HG03280 (cell line): ENCODE data around the gene CABLES1.
A peak's percentile ranks its signal among the peaks of the same experiment; 100 is the strongest.

Source experiments
- ATAC-seq: cut with Tn5 transposase; IDR thresholded peaks from one replicate; pipeline ENCODE4 v1.9.1; 2021; ENCODE audit warnings: mild to moderate bottlenecking, moderate library complexity; ENCODE audit not compliant: unreplicated experiment

Gene CABLES1

DNA sequence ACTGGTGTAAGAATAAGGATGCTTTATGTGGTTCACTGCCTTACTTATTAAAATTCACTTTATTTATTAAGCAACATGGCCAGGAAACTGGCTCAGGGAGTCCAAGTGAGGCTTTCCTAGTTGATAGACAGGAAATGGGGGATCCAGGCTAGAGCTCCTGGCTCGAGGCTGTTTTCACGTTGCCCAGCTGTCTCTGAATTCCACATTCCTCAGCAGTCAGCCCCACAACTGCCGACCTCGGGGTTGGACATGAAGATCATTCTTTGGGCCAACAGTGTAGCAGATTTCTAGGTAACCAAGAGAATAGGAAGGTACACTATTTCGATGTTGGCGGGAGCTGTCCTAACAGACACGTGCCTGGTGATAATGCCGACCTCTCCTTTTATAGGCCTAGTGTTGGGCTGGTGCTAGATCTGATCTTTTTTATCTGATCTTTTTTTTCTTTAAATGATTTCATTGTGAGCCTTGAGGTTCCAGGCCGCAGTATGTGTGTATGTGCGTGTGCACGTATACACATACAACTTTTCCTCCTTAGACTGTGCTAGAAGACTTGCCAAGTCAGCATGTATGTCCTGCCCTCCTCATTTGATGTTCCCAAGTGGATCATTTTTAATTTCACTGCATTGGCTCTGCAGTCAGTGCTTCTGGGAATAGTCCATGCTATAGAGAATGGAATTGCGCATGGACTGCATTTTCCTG is 103.5 kb downstream of the CABLES1 start:
- ATAC-seq = no peak

DNA sequence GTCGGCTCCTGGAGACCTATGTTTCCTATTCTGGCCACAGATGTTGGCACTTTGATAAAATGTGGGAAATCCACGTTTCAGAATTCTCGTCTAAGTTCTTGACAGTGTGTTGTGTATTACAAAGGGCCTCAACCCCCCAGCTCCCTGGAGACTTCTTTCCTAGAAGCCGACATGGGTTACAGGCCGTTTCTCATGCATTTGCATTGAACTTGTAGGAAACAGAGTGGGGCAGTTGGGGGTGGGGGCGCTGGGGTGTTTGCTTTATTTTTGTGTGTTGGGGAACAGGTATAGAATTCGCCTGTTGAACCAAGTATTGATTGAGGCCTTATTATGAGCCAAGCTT is 104.0 kb downstream of the CABLES1 start:
- no peak for ATAC-seq

DNA sequence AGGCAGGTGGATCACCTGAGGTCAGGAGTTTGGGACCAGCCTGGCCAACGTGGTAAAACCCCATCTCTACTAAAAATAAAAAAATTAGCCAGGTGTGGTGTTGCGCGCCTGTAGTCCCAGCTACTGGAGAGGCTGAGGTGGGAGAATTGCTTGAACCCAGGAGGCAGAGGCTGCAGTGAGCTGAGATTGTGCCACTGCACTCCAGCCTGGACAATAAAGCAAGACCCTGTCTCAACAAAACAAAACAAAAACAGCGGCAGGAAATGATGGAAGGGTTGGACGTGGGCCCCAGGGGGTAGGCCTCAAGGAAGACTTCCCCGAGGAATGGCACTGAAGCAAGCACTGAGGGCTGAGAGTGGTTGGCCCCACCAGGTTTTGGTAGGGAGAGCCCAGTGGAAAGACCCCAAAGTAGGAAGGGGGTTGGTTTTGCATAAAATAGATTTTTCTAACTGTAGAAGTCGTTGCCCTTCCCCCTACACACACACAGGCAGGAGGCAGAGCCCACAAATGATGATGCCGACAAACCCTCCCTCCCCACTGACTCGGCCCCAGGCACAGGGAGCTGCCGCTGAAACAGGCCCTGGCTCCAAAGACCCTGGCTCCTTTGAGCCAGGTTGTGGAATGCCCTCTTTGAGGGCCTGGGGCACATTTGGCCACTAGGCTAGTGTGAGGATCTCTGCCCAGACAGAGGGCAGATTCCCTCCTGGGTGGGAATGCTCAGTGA is 104.8 kb downstream of the CABLES1 start:
- ATAC-seq = no peak

DNA sequence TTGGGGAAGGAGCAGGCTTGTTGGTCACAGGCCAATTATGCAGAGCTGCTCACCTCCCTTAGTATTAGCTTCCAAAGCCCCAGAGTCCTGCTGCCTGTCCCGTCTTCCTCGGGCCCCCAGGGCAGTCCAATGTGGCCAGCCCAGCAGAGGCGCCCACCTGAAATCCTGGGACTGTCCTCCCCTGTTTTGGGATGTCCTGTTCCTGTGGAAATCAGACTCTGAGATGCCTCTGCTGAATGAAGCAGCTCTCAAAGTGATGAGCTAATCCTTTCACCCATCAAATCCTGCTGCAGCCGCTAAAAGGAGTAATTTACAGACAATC is 105.3 kb downstream of the CABLES1 start:
- ATAC-seq = no peak

DNA sequence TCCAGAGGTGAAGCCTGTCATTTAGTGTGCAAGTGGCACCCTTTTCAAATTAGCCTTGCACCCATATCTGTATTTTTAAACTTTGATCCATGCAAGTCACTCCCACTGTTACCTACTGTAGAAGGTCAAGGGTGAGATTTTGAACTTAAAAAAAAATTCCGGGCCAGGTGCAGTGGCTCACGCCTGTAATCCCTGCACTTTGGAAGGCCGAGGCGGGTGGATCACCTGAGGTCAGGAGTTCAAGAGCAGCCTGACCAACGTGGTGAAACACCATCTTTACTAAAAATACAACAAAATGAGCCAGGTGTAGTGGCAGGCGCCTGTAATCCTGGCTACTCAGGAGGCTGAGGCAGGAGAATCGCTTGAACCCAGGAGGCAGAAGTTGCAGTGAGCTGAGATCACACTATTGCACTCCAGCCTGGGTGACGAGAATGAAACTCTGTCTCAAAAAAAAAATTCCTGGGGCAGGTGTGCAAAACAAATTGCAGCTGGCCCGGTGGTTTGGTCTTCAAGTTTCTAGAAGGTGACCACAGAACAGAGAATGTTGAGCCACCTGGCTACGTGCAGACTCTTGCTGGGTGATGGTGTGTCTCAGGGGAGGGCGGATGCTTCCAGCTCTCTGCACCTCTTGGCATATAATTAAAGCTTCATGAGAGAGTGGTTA is 106.7 kb downstream of the CABLES1 start:
- peak; percentile 94 for ATAC-seq

DNA sequence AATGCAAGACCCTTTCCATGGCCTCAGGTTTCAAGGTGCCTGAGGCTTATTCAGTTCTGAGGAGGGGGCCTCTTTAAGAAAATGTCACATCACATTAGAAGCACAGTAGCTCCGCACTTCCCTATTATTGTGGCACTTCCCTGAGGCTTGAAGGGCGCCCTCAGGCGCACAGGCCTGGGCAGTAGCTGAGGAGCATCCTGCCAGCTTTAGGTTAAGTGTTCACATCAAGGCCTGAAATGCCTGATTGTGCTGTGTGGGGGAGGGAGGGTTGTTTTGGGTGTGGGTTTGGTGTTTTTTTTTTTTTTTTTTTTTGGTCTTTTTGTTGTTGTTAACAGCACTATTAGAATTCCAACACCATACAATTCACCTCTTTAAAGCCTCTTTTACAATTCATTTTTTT is 107.9 kb downstream of the CABLES1 start:
- ATAC-seq = no peak

DNA sequence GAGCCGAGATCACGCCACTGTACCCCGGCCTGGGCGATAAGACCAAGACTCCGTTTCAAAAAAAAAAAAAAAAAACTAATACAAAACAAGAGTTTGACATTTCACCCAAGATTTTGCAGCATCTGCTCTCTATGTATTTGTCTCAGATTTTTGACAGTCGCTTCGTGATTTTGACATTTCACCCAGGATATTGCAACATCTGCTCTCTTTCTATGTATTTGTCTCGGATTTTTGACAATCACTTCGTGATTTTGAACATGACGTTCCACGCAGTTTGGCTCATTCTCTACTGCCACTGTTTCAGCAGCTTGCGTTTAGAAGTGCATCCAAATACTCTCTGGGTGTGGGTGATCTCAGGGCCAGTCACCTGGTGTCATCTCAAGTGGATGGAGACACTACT is 108.5 kb downstream of the CABLES1 start:
- ATAC-seq = no peak

DNA sequence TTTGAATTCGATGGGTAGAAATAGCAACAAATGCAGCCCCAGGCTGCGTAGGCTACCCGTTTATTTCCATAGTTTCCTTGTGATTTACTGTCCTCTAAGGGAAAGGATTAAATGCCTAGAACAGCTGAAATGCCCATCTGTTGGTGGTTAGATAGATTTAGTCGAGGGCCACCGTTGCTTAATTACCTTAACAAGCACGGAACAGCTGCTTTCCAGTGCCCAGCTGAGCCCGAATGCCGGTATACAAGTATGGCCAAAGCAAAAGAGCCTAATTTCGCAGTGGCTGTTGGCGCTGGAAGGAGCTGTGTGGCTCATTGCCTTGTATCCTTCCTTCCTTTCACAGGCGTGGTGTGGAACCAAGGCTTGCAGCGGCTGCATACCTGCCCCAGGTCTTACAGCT is 109.1 kb downstream of the CABLES1 start:
- ATAC-seq = no peak

DNA sequence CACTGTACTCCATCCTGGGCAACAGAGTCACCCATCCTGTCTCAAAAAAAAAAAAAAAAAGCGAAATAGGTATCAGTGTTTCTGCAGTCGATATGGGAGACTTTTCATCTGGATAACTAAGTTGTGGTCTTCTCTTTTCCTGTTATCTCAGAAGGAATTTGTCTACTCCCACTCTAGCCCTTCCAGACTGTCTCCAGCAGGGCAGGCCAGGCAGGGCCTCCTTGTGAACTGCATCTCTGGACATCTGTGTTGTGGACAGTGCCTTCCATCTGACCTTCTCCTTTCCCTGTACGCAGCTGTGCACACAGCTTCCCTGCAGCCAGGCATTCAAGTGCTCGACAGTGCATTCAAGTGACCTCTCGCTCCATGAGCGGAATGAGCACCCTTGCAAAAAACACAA is 110.2 kb downstream of the CABLES1 start:
- no peak for ATAC-seq

DNA sequence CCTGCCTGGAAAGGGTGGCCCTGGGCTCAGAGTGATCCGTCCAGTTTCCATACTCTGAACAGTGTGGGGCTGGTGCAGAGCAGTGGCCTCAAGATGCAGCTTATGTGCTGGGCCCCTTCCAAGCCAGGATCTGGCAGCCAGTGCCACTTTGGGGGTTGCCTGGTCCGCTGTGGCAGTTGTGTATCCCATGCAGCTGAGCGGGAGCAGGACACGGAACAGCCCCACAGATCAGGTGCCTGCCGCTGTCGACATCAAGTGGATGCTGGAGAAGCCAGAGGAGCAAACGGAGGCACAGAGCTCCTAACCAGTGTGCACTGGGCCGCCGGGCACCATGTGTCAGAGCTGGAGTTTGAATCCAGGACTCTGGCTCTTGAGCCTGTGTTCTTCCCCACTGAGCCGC is 112.0 kb downstream of the CABLES1 start:
- no peak for ATAC-seq

DNA sequence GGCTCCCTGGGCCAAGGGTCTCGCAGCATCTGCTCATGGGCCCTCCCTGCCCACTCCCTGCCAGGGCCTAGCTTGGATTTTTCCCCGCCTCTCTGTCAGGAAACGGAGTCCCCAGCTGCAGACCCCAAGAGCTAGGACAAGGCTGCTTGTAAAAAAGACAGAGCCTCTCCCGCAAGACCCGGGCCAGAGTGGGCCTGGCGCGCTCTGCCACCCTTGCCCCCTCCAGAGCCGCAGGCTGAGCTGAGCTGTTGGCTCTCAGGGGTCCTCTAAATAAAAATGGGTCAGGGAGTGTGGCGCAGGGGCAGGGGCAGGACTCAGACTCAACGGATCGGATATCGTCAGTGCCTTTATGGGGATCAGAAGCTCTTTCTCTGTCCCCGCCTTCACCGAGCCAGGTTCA is 112.6 kb downstream of the CABLES1 start:
- no peak for ATAC-seq

DNA sequence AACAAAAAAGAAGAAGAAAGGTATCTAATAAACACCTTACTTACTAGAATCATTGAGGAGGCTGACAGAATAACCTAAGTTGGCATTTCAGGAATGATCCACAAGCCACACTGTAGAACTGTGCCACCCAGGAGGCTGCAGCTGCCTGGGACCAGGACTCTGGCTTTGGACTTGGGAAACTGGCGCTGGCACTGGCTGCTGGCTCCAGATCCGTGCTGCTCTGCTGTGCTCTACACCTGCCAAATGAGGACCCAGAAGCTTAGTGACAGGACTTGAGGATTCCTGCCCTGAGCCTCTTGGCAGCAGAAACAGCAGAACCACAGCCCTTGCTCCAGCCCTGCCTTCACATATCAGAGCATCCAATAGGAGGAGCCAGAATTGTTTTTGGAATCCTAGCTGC is 113.5 kb downstream of the CABLES1 start:
- ATAC-seq = no peak

DNA sequence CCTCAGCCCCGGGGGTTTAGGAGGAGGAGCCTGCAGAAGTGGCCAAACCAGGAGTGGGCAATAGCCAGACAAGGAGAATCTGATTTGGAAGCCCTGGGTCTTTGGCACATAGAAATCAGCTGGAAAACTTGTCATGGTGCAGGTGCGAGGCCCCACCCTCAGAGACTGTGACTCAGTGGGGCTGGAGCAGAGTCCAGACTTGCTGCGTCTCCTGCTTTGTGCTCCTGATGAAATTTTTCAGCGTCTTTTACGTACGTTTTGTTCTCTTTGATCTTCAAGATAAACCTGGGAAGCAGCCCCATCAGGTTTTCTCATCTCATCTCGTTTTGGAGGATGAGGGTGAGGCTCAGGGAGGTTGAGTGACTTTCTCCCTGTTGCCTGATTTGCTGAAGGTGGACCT is 114.1 kb downstream of the CABLES1 start:
- no peak for ATAC-seq

DNA sequence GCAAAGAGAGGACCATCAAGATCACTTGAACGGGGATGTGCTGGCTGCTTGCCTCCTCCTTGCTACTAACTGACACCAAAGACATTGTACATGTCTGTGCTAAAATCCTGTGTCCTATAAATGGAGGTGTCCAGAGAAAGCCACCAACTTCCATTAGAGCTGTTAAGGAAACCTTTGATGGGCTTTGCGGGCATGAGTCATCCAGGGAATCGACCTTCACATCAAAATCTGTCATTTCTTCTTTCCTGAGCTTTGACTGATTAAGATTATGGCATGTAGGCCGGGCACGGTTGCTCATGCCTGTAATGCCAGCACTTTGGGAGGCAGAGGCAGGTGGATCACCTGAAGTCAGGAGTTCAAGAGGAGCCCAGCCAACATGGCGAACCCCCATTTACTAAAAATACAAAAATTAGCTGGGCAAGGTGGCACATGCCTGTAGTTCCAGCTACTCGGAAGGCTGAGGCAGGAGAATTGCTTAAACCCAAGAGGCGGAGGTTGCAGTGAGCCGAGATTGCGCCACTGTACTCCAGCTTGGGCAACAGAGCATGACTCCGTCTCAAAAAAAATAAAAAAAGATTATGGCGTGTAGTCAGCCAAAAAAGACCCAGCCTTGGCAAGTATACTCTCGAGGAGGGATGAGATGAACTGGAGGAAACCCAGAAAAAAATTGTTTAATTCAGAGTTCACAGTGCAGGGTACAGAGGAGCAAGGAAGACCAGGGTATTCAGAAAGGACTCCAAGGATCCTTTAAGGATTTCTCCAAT is 115.8 kb downstream of the CABLES1 start:
- ATAC-seq = no peak

DNA sequence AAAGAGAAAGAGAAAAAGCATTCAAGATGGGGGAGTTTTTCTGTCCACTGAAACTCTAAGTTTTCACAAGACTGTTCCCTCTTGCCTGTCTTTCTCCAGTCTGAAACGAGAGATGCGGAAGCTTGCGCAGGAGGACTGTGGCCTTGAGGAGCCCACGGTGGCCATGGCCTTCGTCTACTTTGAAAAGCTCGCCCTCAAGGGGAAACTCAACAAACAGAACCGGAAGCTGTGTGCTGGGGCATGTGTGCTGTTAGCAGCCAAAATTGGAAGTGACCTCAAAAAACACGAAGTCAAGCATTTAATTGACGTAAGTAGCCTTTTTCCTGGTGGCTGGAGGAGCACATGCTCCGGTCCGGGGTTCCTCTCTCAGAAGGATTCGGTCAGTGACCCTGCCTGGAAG is 118.3 kb downstream of the CABLES1 start:
- no peak for ATAC-seq

DNA sequence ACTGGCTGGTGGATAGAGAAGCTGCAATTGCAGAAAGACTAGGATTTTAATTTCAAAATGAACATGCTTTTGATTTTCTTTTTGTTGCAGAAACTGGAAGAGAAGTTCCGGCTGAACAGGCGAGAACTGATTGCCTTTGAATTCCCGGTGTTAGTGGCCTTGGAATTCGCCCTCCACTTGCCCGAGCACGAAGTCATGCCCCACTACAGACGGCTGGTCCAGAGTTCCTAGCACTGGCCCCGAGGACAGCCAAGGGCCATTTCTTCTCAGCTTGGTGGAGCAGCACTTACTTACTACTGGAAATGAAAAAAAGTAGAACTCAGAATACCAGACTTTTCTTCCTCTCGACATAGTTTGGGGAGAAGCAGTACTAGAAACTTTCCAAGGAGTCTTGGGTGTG is 121.9 kb downstream of the CABLES1 start:
- no peak for ATAC-seq

DNA sequence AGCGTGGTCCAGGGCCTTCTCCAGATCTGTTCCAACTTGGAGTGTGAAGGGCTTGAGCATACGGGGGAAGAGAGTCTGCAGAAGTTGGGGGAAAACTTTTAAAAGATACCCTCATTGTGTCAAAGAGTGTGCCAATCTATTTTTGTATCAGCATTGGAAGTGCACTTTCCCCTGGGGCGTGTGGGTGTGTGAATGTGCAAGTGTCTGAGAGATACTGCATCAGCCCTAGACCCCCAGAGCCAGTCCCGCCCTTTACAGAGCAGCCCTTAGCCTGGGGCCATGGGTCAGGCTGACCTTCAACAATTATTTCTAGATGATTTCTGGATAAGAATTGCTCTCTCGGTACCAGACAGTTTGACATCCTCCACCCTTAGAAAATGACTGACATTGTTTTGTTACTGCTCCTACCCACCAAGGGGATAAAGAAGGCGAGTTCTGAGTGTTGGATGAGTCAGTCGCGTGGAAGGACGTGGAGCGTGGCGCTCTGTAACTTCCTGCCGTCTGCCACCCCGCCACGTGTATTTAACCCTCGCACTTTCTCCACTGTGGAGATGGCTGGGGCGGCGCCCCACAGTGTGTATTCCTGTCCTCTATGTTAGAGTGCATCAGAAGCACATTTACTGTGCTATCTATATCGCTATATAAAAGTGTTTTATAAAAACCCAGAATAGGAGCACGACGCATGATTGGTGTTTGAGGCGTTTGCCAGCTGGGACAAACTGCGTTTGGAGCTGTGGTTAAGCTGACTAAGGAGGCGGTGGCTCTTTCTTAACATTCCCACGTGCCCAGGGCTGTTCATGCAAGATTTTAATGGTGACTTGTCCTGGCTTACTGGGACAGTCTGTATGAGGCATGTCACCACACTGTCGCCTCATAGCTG is 122.6 kb downstream of the CABLES1 start:
- no peak for ATAC-seq

DNA sequence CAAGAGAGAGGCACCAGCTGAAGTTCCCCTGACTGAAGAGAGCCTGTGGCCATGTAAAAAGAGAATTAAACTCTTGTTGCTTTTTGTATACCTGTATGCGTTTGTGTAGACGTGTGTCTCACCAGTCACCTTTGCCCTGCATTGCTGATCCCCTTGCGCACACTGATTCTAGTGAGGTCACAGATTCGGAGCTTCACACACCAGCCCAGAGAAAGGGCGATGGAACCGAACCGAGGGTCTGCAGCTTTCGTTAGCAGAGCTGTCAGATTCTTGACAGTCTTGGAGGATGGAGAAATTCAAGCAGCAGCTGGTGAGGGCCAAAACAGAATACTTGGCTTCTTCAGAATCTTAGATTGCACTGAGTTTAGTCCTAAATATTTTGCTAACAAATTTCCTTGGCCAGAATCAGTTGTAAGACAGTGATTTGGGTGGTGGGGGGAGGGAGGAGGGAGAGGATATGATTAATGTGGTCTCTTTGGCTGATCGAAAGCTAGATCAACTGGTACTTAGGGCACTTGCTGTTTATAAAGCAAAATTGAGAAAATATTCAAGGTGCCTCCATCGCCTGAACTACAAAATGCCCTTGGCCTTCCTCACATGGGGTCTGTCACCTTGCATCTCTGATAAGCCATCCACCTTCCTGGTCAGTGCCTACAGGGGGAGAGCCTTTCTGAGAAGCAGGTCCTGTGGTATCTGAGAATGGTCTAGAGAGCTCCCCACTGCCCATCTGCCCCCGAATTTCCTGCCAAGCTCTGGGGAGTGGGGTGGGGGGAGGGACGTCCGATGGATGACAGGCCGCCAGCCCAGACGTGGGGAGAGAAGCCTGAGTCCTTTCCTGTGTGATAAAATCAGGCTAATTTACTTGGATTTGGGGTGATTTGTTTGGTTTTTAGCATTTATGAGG is 123.5 kb downstream of the CABLES1 start:
- no peak for ATAC-seq
